HFFc6 (cell line): ENCODE results near the gene ZNF248. TPM values are rescaled to one million over a fixed set of nuclear protein-coding genes. Genes with fewer than 3 reads are reported as not detected.

Source experiments
- DNase-seq: peaks from one replicate; pipeline ENCODE4 v3.0.0-alpha.2; 2018
- H3K27ac Mint-ChIP-seq: 2 replicates; pipeline ENCODE4 v1.8.0; 2020; ENCODE audit warnings: mild to moderate bottlenecking, mixed read lengths
- H3K27me3 Mint-ChIP-seq: 2 replicates; pipeline ENCODE4 v1.8.0; 2021; ENCODE audit warnings: mild to moderate bottlenecking, moderate library complexity, mixed read lengths; ENCODE audit not compliant: insufficient read depth
- H3K36me3 Mint-ChIP-seq: 2 replicates; pipeline ENCODE4 v1.8.0; 2021; ENCODE audit warnings: low read depth, mixed read lengths
- H3K4me1 Mint-ChIP-seq: 2 replicates; pipeline ENCODE4 v1.8.0; 2020; ENCODE audit warnings: low read depth, mixed read lengths
- H3K4me3 Mint-ChIP-seq: 2 replicates; pipeline ENCODE4 v1.8.0; 2020; ENCODE audit warnings: mild to moderate bottlenecking, moderate library complexity, mixed read lengths
- H3K9me3 Mint-ChIP-seq: 2 replicates; pipeline ENCODE4 v1.8.0; 2020; ENCODE audit warnings: mild to moderate bottlenecking, mixed read lengths
- total RNA-seq, 6 experiments: library from RNA; stranded (reverse); fragmentation: NEBNext Ultra II Directional; extraction: Animal tissue kit (Norgen Biotek cat#: 25700); gene quantifications; 2 replicates in 1 of 6; 3 replicates in 5 of 6; pipeline ENCODE4 v1.2.3, GENCODE V29; 2021
- TF ChIP-seq, protein P1 (sequence below): fragments of 200-600 bp; sonication (generic); IDR thresholded peaks from 2 replicates; pipeline ENCODE4 v1.5.0; 2021; ENCODE audit warnings: antibody characterized with exemption, mild to moderate bottlenecking

The ZNF248 gene
- total RNA-seq, 6 experiments from 2014 or later: 3.9 to 6.3 (median 5.2) TPM

DNA sequence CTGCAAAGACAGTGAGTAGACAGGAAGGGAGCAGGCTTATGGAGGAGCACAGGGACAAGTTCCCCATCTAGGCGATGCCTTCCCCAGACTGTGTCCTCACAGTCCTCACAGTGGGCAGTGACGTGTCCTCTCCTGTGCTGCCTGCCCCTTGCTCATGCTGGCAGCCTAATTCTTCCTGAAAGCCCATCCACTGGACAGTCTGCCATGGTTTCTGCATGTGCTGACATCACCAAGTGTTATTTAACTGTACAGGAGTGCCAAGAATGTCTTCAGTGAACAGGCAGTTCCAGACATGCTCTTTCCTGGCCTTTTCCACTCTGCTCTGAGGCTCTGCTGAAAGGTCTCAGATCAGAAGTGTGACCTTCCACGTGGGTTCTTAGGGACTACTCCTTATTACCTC is 54.1 kb downstream of the ZNF248 start:
- Mint-ChIP-seq H3K4me3 (no peak overlapping the region), H3K27me3 (no peaks in the 10 kb centered on the region), H3K9me3 (no peaks in the 10 kb centered on the region), H3K4me1 (no peaks in the 10 kb centered on the region), H3K36me3 (no peaks in the 10 kb centered on the region), H3K27ac (no peak overlapping the region)
- no peak for DNase-seq
- TF ChIP-seq, protein P1, sequence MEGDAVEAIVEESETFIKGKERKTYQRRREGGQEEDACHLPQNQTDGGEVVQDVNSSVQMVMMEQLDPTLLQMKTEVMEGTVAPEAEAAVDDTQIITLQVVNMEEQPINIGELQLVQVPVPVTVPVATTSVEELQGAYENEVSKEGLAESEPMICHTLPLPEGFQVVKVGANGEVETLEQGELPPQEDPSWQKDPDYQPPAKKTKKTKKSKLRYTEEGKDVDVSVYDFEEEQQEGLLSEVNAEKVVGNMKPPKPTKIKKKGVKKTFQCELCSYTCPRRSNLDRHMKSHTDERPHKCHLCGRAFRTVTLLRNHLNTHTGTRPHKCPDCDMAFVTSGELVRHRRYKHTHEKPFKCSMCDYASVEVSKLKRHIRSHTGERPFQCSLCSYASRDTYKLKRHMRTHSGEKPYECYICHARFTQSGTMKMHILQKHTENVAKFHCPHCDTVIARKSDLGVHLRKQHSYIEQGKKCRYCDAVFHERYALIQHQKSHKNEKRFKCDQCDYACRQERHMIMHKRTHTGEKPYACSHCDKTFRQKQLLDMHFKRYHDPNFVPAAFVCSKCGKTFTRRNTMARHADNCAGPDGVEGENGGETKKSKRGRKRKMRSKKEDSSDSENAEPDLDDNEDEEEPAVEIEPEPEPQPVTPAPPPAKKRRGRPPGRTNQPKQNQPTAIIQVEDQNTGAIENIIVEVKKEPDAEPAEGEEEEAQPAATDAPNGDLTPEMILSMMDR: no peak

DNA sequence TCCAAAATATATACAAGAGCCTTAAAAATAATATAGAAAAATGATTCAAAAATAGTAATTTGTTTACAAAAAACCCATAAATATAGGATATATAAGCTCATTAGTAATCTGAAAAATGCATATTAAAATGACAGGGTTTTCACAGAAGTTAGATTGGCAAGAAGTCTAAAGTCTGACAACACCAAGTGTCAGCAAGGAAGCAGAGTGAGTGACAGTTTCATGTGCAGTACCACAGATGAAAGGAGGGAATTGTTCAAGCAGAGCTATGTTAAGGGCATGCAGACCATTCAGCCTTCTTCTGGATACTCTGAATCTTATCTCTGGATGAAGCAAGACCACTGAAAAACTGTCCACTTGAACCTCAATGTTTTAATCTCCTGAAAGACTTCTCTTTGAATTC is 55.9 kb downstream of the ZNF248 start:
- TF ChIP-seq, protein P1: no peak
- no peak for DNase-seq
- no peaks in the 10 kb centered on the region for H3K4me1 Mint-ChIP-seq
- H3K36me3 Mint-ChIP-seq: no peaks in the 10 kb centered on the region
- no peaks in the 10 kb centered on the region for H3K9me3 Mint-ChIP-seq
- H3K4me3 Mint-ChIP-seq: no peak overlapping the region
- H3K27me3 Mint-ChIP-seq: no peaks in the 10 kb centered on the region
- no peak overlapping the region for H3K27ac Mint-ChIP-seq

- Mint-ChIP-seq H3K4me3 (no peak overlapping the region), H3K27ac (no peak overlapping the region), H3K4me1 (no peaks in the 10 kb centered on the region), H3K9me3 (peaks cover 35% of the 10 kb centered on the region), H3K36me3 (no peaks in the 10 kb centered on the region; the same call in 1 of the 2 replicates), H3K27me3 (no peaks in the 10 kb centered on the region; the same call in 1 of the 2 replicates)
- DNase-seq: no peak
- TF ChIP-seq, protein P1: no peak
Observed at GRCh38 chr10:37794305-37794976, 63.0 kb downstream of the ZNF248 start.

GRCh38 chr10:37789590-37789989 is 67.8 kb downstream of the ZNF248 start:
- TF ChIP-seq, protein P1: no peak
- no peaks in the 10 kb centered on the region; the same call in 1 of the 2 replicates for H3K36me3 Mint-ChIP-seq
- no peak overlapping the region for H3K27ac Mint-ChIP-seq
- DNase-seq: no peak
- H3K4me3 Mint-ChIP-seq: no peak overlapping the region
- H3K9me3 Mint-ChIP-seq: peaks cover 38% of the 10 kb centered on the region
- H3K27me3 Mint-ChIP-seq: no peaks in the 10 kb centered on the region; the same call in none of the 2 replicates
- H3K4me1 Mint-ChIP-seq: no peaks in the 10 kb centered on the region

DNA sequence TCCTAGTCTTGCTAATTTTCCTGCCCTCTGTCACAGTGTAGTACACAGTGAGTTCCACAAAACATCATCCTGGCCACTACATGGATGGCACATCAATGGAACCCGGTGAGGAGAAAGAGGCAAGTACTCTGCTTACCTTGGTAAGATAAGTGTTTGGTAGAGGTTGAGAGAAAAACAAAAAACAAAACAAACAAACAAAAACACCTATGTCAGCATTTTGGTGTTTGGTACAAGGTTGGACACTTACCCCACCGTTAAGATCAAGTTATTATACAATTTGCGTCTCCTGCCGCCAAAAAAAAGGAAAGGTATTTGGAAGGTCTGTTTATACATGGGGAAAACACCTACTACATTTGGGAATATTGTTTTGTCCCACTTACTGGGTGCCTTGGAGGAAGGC is 72.7 kb downstream of the ZNF248 start:
- H3K36me3 Mint-ChIP-seq: no peaks in the 10 kb centered on the region

More for the DNA sequence above, 72.7 kb downstream of the ZNF248 start:
- Mint-ChIP-seq H3K4me3 (no peak overlapping the region), H3K4me1 (no peaks in the 10 kb centered on the region), H3K27me3 (no peaks in the 10 kb centered on the region; the same call in 1 of the 2 replicates), H3K9me3 (peaks cover 29% of the 10 kb centered on the region), H3K27ac (no peak overlapping the region)
- TF ChIP-seq, protein P1: no peak
- no peak for DNase-seq
